Measurements from ENCODE around the gene VAMP8. TPM values are rescaled to one million over a fixed set of nuclear protein-coding genes. Genes with fewer than 3 reads are reported as not detected.
"Not testable (repeated sequence)": the region's sequence is repeated elsewhere in the genome, so short reads cannot be mapped to it uniquely, and the experiment has no call there.

Gene VAMP8
- 25.0 and 27.6 TPM in 2 replicates for total RNA-seq (2014; rRNA removed; shearing (Covaris generic))

DNA sequence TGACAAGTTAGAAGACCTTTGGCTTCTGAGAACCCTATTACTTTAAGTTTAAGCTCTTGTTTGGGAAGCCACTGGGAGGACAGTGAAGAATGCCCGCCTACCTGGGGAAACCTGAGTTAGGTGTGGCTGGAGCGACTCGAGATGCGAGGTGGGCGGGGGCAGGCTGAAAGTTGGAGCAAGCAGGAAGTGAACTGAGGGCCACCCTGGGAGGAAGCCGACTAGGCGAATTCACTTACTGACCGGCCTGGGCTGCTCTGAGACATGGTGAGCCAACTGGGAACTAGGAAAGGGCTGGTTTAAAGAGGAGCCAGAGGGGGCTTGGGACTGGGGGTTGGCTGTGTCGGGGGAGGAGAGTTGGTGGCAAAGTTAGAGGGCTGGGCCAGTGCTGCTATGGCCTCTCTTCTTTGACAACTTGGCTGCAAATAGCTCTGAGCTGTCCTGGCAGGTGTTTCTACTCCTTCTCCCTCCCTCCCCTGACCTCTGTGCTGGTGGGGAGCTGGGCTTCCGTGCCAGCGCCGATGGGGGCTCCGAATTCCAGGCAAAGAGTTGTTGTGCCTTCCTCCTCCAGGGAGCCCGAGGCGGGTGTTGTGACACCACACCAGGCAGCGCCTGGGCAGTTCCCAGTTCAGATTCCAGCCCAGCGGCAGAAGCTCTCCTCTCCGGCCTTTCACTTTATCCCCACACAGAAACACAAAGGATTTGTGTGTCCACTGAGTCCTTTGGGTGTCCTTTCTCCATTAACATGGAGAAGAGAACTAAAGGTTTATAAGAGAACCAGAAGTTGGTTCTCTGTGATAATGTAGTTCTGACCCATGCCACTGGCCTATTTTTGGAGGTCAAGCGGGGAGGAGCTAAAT, at the start of gene VAMP8:
TSS of gene VAMP8 (plus strand) at position 201 of the 857 bp plus-strand sequence. CDS start at position 262, 61 bp downstream.
- peak; percentile 70 for DNase-seq (ENCODE audit: low read depth)

GRCh38 chr2:85527787-85528186, 49.6 kb upstream of the VAMP8 start:
- DNase-seq (ENCODE audit: low read depth): no peak

DNA sequence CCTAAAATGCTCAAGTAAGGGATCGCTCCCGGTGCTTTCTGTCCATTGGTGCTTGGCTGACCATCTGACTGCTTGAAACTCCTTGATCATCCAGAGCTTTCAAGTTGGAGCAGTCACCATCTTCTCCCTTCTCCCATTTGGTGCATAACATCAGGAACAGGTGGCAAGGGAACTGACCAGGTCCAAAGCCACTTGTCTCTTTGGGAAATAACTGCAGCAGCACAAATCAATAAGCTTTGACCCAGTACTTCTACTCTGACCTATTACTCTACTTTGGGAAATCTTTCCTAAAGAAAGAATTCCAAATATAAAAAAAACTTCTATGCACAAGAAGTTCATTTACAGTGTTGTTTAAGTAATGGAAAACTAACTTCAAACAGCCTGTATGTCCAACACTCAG, 49.0 kb upstream of the VAMP8 start:
- no peak for DNase-seq (ENCODE audit: low read depth)

DNA sequence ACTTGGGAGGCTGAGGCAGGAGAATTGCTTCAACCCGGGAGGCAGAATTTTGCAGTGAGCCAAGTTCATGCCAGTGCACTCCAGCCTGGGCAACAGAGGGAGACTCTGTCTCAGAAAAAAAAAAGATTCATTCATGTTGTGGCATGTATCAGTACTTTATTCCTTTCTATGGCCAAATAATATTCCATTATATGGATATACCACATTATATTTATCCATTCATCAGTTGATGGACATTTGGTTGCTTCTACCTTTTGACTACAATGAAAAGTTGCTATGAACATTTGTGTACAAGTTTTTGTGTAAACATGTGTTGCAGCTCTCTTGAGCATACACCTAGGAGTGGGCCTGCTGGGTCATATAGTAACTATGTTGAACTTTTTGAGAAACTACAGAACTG, 47.6 kb upstream of the VAMP8 start:
- no peak for DNase-seq (ENCODE audit: low read depth)

- no peak for DNase-seq (ENCODE audit: low read depth)
These were observed 45.8 kb upstream of the VAMP8 start for GRCh38 chr2:85531589-85531988.

DNA sequence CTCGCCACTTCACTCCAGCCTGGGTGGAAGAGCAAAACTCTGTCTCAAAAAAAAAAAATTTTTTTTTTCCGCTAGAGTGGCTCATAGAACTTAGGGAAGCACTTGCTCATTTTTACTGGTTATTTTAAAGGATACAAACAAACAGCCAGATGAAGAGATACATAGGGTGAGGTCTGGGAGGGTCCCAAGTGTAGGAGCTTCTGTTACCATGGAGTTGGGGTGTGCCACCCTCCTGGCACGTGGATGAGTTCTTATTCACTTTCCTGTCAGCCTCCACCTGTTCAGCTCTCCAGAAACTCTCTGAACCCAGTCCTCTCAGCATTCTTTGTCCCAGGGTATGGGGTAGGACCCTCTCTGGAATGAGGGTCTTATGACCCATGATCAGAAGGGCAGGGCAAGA, 43.3 kb upstream of the VAMP8 start:
- no peak for DNase-seq (ENCODE audit: low read depth)

DNA sequence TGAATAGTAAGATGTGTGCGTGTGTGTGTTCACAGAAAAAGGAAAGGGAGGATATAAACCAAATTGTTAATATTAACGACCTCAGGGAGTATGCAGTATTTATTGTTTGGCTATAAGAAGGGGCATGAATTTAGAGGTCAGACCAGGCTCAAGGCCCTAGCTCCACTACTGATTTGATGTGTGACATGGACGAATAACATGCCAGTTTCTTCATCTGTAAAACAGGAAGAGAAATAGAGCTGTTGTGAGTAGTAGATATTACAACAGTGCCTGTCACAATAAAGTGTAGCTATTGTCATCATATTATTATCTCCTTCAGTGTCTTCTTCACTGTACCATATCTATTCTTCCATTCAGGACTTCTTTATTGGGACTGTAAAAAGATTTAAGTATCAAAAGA, 42.5 kb upstream of the VAMP8 start:
- no peak for DNase-seq (ENCODE audit: low read depth)

DNA sequence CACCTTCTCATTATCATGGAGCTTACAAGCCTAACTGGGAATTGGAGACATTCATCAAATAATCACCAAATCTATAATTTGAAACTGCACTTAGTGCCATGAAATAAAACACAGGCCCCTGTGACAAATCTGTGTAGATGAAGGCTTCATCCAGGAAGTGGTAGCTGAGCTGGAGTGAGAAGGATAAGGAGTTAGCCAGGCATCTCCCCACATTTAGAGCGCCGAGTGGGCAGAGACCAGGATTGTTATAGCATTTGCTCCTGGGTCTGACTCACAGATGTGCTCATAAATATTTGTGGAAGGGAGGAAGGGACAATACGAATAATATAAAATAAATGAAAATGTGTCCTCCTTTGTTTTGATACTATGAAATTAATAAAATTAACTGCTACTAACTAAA, 40.9 kb upstream of the VAMP8 start:
- DNase-seq (ENCODE audit: low read depth): peak; percentile 77

DNA sequence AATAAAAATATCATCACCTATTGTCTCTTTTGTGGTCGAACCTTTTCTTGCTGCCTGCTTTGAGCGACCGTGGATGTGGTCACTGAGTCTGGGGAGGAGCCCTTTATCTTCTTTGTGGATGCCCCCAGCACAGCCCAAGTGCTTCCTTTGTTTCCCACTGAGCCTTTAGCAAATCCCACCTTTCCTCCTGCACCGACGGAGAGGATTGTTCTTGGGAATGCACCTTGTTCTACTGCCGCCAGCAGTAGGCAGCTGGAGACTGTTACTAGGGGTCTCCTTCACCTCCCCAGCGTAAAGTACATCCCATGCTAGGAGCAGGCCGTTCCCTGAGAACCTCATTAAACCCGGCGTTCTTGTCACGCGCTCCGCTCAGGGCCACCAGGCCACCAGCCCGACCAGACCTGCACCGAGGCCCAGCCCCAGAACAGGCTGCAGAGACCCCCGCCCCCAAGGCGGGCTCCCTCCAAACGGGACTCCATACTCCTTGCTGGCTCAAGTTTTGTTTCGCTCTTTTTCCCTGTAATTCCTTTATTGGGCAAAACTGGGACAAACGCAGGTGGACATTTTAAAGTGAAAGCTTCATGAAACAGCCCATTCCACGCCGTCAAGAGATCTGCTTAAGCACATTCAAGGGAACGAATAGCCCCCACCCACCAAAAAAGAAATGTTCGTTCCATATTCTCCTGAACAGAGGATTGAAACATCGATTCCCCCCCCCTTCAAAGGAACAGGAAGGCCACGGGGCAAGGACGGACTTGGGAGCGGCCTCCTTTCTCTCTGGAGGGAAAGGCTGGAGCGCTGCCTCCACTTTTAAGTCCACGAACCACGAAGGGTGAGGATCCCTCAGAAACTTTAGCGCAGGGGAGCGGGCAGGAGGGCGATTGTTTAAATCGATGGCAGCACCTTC, 39.5 kb upstream of the VAMP8 start:
- peak; percentile 53 for DNase-seq (ENCODE audit: low read depth)

DNA sequence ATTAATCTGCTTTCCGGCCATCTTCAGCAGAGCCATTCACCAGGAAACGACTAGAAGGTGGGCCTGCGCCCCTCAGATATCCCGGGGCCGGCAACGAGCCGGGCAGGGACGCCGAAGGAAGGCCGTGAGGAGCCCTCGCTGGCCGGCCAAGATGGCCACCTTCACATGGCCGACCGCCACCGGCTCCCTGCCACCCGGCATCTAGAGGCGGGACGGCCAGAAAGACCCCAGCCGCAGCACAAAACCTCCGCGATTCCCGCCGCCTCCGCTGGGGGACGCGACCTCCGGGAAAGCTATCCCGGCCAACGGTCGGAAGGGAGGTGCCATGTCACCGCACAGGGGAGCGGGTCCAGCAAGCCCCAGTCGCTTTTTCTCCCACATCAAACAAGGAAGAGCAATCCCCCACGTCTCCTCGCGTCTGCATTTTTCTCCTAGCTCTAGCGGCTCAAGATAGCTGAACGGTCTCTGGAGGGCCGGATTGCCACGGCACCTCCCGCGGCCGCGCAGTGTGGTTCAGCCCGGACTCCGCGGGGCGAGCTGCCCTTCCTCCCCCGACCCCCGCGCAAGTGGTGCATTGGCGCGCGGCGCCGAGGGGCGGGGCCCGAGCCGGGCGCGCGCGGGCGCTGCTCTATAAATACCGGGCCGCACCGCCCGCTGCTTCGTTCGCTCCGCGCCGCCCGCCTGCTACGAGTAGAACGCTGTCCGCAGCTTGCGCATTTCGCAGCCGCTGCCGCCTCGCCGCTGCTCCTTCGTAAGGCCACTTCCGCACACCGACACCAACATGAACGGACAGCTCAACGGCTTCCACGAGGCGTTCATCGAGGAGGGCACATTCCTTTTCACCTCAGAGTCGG, 38.7 kb upstream of the VAMP8 start, which contains the start of gene MAT2A:
TSS of gene MAT2A (plus strand) at position 662 of the 854 bp plus-strand sequence. CDS start at position 782, 120 bp downstream.
- peak; percentile 89 for DNase-seq (ENCODE audit: low read depth)

DNA sequence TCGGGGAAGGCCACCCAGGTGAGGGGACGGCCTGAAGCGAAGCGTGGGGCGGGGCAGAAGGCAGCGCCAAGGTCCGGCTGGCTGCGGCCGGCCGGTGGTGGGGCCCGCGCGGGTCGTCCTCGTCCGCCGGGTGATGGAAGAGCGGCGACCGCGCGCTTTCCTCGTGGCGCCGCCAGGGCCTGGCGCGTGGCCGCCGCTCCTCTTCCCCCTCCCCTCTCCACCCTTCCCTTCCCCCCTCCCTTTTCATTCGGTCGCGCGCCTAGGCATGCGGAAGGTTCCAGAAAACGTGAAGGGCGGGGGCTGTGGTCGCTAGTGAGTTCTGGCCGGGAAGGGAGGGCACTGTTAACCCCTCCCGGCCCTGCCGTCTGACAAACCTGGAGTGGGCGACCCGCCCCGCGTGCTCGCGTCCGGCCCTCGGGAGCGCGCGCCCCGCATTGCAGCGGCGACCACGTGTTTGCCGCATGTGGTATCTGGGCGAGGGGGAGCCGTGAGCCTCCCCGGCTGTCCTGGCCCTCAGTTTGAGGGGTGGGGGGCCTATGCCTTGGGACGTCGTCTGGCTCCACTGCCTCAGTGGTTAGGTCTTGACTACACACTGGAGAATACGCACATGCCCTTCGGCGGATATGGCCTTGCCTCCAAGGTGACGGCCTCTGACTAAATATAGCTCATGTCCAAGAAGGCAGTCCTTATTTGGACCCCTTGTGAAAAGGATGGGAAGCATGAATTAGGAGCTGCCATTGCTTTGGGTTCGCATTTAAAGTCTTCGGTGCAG, 37.8 kb upstream of the VAMP8 start:
- DNase-seq (ENCODE audit: low read depth): peak; percentile 70

DNA sequence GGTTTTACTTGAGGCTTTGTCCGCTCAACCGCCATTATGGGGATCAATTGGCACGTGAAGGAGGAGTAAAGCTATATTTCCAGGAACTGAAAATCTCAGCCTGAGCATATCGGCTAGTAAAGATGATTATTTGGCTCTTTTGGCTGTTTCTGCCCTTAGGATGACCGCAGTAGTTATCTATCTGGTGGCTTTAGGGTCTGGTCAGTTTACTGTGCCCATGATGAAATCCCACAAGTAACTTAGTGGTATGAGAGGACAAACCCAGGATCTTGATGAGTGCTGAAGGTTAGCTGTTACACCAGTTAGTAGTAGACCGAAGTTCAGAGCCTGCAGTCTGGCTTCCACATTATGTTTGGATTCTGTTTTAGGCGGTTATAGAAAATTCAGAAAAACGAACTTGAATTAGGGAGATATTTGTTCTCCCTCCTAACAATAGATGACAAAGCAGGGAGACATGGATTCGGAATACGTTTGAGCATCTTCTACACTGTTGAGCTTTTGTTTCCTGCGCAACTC, 37.2 kb upstream of the VAMP8 start:
- DNase-seq (ENCODE audit: low read depth): no peak

DNA sequence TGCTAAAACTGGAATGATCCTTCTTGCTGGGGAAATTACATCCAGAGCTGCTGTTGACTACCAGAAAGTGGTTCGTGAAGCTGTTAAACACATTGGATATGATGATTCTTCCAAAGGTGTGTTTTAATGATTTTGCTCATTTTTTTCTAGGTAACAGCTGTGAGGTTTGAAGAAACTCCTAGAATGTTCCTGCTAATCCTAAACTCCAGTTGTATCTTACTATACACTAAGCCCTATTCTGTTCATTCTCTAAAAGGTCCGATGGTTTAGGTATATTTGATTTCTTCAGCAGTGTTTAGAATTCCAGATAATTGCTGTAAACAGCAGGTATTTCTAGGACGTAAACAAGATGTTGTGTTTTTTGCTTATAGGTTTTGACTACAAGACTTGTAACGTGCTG, 36.1 kb upstream of the VAMP8 start:
- no peak for DNase-seq (ENCODE audit: low read depth)

- DNase-seq (ENCODE audit: low read depth): no peak
These were observed 35.5 kb upstream of the VAMP8 start for GRCh38 chr2:85541753-85542457.

DNA sequence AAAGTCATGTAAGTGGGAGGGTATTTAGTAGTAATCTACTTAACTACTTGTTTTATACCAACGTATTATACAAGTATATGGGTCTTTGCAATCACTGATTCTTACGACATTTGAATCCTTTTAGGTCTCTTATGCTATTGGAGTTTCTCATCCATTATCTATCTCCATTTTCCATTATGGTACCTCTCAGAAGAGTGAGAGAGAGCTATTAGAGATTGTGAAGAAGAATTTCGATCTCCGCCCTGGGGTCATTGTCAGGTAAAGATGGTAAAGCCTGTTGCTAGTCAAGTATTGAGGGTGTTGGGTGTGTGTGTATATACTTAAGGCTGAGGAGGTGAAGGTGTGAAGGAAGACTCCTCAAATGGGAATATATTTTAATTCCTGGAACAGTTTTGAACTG, 34.6 kb upstream of the VAMP8 start:
- DNase-seq (ENCODE audit: low read depth): no peak

GRCh38 chr2:85544254-85544691, 33.1 kb upstream of the VAMP8 start:
- DNase-seq (ENCODE audit: low read depth): not testable (repeated sequence)

- DNase-seq (ENCODE audit: low read depth): not testable (repeated sequence)
These were observed 32.2 kb upstream of the VAMP8 start for GRCh38 chr2:85544915-85545779.

DNA sequence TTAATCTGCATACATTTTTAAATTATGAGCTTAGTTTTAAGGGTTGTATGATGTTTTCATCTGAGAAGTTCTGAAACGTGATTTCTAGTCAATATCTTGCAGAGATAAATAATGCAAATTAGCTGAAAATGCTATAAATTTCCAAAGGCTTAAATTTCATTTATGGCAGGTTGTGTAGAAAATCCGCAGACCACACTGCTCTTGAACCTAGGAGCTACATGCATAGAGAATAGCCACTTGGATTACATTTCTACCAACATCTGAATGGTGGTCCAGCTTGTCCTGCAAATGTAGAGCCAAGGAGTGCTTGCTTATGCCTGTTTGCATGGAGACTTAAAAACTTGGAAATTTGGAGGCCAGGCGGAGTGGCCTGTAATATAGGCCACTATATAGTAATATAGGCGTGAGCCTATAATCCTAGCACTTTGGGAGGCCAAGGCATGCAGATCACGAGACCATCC, 31.6 kb upstream of the VAMP8 start:
- no peak for DNase-seq (ENCODE audit: low read depth)
